ENCODE measurements around the gene COL24A1.

GRCh38 chr1:85889870-85890269 is 266.7 kb downstream of the COL24A1 start:
- TF ChIP-seq, protein P1, sequence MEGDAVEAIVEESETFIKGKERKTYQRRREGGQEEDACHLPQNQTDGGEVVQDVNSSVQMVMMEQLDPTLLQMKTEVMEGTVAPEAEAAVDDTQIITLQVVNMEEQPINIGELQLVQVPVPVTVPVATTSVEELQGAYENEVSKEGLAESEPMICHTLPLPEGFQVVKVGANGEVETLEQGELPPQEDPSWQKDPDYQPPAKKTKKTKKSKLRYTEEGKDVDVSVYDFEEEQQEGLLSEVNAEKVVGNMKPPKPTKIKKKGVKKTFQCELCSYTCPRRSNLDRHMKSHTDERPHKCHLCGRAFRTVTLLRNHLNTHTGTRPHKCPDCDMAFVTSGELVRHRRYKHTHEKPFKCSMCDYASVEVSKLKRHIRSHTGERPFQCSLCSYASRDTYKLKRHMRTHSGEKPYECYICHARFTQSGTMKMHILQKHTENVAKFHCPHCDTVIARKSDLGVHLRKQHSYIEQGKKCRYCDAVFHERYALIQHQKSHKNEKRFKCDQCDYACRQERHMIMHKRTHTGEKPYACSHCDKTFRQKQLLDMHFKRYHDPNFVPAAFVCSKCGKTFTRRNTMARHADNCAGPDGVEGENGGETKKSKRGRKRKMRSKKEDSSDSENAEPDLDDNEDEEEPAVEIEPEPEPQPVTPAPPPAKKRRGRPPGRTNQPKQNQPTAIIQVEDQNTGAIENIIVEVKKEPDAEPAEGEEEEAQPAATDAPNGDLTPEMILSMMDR (IDR thresholded peaks at IDR 0.05 in 8 of 11, conservative IDR thresholded peaks at IDR 0.05 in 3 of 11): no peak
- TF ChIP-seq POLR2A (IDR thresholded peaks at IDR 0.05): no peak
- TF ChIP-seq POLR2AphosphoS5 (IDR thresholded peaks at IDR 0.05): no peak
